Fibroblast of skin of right quadriceps (primary cell): ENCODE data around the gene CAMK2N2.

Source experiments
- DNase-seq: peaks from one replicate; pipeline ENCODE4 v3.0.0-alpha.2; 2013

Gene CAMK2N2

GRCh38 chr3:184211297-184211696, 50.1 kb downstream of the CAMK2N2 start:
- no peak for DNase-seq
